Measurements from ENCODE around the gene GATB. TPM values are rescaled to one million over a fixed set of nuclear protein-coding genes. Genes with fewer than 3 reads are reported as not detected.

Gene GATB
- total and polyA plus RNA-seq, 2 experiments from 2014 or later: 17.7 to 18.9 TPM

DNA sequence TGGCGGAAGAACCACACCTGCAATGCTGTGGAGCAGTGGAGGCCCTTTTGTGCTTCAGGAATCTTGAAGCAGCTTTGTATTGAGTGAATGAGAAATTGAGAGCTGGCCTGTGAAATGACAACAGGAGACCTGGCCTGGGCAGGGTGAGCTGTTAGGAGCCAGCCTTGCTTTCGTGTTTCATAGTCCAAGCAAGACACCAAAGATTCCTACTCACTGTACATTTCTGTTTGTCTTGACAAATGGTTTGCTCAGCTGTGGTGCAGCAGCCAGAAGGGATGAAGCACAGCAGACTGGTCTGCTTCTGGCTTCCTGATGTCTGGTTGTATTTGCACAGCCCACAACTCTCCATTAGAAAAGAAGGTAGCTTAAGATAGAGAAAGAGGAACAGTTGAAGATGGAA is 96.5 kb downstream of the GATB start:
- no peaks in the 10 kb centered on the region; the same call in 1 of the 2 replicates for H3K9me2 ChIP-seq (ENCODE audit: insufficient read depth)
- H3K79me2 ChIP-seq (replicated peaks; ENCODE audit: insufficient read depth): no peaks in the 10 kb centered on the region
- no peak overlapping the region for H3K4me2 ChIP-seq
- no peak for ATAC-seq
- no peak overlapping the region for H3K4me3 ChIP-seq
- Mint-ChIP-seq H3K4me1 (0 out of 3 replicates have a peak, but pooled peaks cover 2% of the 10 kb centered on the region), H3K27ac (no peak overlapping the region), H3K27me3 (ENCODE audit: insufficient read depth, low read depth, poor library complexity) (peaks cover 2% of the 10 kb centered on the region), H3K36me3 (ENCODE audit: low read depth) (peaks cover 12% of the 10 kb centered on the region), H3K9me3 (no peaks in the 10 kb centered on the region), H3K4me3 (no peak overlapping the region)
- no peaks in the 10 kb centered on the region for H3K4me1 ChIP-seq (ENCODE audit: insufficient read depth)
- no peaks in the 10 kb centered on the region for H3F3A ChIP-seq (replicated peaks; ENCODE audit: low read depth)
- H3K27me3 ChIP-seq (ENCODE audit: insufficient read depth): no peaks in the 10 kb centered on the region
- TF ChIP-seq, protein P1, sequence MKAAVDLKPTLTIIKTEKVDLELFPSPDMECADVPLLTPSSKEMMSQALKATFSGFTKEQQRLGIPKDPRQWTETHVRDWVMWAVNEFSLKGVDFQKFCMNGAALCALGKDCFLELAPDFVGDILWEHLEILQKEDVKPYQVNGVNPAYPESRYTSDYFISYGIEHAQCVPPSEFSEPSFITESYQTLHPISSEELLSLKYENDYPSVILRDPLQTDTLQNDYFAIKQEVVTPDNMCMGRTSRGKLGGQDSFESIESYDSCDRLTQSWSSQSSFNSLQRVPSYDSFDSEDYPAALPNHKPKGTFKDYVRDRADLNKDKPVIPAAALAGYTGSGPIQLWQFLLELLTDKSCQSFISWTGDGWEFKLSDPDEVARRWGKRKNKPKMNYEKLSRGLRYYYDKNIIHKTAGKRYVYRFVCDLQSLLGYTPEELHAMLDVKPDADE (IDR thresholded peaks at IDR 0.05): no peak
- no peak for TF ChIP-seq NANOG (IDR thresholded peaks at IDR 0.05; ENCODE audit: borderline replicate concordance)
- TF ChIP-seq, protein P2, sequence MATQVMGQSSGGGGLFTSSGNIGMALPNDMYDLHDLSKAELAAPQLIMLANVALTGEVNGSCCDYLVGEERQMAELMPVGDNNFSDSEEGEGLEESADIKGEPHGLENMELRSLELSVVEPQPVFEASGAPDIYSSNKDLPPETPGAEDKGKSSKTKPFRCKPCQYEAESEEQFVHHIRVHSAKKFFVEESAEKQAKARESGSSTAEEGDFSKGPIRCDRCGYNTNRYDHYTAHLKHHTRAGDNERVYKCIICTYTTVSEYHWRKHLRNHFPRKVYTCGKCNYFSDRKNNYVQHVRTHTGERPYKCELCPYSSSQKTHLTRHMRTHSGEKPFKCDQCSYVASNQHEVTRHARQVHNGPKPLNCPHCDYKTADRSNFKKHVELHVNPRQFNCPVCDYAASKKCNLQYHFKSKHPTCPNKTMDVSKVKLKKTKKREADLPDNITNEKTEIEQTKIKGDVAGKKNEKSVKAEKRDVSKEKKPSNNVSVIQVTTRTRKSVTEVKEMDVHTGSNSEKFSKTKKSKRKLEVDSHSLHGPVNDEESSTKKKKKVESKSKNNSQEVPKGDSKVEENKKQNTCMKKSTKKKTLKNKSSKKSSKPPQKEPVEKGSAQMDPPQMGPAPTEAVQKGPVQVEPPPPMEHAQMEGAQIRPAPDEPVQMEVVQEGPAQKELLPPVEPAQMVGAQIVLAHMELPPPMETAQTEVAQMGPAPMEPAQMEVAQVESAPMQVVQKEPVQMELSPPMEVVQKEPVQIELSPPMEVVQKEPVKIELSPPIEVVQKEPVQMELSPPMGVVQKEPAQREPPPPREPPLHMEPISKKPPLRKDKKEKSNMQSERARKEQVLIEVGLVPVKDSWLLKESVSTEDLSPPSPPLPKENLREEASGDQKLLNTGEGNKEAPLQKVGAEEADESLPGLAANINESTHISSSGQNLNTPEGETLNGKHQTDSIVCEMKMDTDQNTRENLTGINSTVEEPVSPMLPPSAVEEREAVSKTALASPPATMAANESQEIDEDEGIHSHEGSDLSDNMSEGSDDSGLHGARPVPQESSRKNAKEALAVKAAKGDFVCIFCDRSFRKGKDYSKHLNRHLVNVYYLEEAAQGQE (IDR thresholded peaks at IDR 0.05; ENCODE audit: unreplicated experiment): no peak
- no peaks in the 10 kb centered on the region for H4K20me1 ChIP-seq (replicated peaks; ENCODE audit: insufficient read depth)
- H3K36me3 ChIP-seq (ENCODE audit: insufficient read depth): peaks cover 11% of the 10 kb centered on the region; the same call in 1 of the 2 replicates
- H2AFZ ChIP-seq: no peak overlapping the region
- no peak overlapping the region for H3K27ac ChIP-seq (ENCODE audit: low read depth)
- DNase-seq (ENCODE audit: low spot score): no peak

DNA sequence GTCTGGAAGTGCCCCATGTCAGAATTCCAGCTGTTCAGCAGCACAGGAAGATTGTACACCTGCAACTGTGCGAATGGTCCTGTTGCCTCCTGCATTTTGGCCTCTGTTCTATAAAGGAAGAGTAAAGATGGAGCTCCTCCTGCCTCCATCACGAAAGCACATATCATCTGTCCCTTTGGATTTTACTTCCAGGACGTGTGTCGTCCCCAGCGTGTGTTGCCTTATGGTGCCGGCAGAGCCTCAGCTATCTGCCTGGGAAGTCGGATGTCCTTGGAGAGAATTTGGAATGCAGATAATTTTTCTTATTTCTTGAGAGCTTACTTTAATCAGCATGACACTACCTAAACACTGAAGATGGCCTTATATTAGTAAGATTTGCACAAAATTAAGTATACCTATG is 97.7 kb downstream of the GATB start:
- no peaks in the 10 kb centered on the region for H3F3A ChIP-seq (replicated peaks; ENCODE audit: low read depth)
- H3K27me3 ChIP-seq (ENCODE audit: insufficient read depth): no peaks in the 10 kb centered on the region
- no peaks in the 10 kb centered on the region for H3K4me1 ChIP-seq (ENCODE audit: insufficient read depth)
- Mint-ChIP-seq H3K36me3 (ENCODE audit: low read depth) (peaks cover 15% of the 10 kb centered on the region), H3K4me1 (no peaks in the 10 kb centered on the region), H3K9me3 (no peaks in the 10 kb centered on the region), H3K27ac (no peak overlapping the region), H3K27me3 (ENCODE audit: insufficient read depth, low read depth, poor library complexity) (peaks cover 2% of the 10 kb centered on the region), H3K4me3 (no peak overlapping the region)
- DNase-seq (ENCODE audit: low spot score) (no peak), ATAC-seq (no peak)
- H3K27ac ChIP-seq (ENCODE audit: low read depth): no peak overlapping the region
- H3K4me3 ChIP-seq: no peak overlapping the region
- no peaks in the 10 kb centered on the region for H4K20me1 ChIP-seq (replicated peaks; ENCODE audit: insufficient read depth)
- no peak overlapping the region for H2AFZ ChIP-seq
- H3K79me2 ChIP-seq (replicated peaks; ENCODE audit: insufficient read depth): no peaks in the 10 kb centered on the region
- no peak overlapping the region for H3K4me2 ChIP-seq
- no peaks in the 10 kb centered on the region; the same call in 1 of the 2 replicates for H3K9me2 ChIP-seq (ENCODE audit: insufficient read depth)
- H3K36me3 ChIP-seq (ENCODE audit: insufficient read depth): peaks cover 11% of the 10 kb centered on the region; the same call in 1 of the 2 replicates
- TF ChIP-seq, protein P3, sequence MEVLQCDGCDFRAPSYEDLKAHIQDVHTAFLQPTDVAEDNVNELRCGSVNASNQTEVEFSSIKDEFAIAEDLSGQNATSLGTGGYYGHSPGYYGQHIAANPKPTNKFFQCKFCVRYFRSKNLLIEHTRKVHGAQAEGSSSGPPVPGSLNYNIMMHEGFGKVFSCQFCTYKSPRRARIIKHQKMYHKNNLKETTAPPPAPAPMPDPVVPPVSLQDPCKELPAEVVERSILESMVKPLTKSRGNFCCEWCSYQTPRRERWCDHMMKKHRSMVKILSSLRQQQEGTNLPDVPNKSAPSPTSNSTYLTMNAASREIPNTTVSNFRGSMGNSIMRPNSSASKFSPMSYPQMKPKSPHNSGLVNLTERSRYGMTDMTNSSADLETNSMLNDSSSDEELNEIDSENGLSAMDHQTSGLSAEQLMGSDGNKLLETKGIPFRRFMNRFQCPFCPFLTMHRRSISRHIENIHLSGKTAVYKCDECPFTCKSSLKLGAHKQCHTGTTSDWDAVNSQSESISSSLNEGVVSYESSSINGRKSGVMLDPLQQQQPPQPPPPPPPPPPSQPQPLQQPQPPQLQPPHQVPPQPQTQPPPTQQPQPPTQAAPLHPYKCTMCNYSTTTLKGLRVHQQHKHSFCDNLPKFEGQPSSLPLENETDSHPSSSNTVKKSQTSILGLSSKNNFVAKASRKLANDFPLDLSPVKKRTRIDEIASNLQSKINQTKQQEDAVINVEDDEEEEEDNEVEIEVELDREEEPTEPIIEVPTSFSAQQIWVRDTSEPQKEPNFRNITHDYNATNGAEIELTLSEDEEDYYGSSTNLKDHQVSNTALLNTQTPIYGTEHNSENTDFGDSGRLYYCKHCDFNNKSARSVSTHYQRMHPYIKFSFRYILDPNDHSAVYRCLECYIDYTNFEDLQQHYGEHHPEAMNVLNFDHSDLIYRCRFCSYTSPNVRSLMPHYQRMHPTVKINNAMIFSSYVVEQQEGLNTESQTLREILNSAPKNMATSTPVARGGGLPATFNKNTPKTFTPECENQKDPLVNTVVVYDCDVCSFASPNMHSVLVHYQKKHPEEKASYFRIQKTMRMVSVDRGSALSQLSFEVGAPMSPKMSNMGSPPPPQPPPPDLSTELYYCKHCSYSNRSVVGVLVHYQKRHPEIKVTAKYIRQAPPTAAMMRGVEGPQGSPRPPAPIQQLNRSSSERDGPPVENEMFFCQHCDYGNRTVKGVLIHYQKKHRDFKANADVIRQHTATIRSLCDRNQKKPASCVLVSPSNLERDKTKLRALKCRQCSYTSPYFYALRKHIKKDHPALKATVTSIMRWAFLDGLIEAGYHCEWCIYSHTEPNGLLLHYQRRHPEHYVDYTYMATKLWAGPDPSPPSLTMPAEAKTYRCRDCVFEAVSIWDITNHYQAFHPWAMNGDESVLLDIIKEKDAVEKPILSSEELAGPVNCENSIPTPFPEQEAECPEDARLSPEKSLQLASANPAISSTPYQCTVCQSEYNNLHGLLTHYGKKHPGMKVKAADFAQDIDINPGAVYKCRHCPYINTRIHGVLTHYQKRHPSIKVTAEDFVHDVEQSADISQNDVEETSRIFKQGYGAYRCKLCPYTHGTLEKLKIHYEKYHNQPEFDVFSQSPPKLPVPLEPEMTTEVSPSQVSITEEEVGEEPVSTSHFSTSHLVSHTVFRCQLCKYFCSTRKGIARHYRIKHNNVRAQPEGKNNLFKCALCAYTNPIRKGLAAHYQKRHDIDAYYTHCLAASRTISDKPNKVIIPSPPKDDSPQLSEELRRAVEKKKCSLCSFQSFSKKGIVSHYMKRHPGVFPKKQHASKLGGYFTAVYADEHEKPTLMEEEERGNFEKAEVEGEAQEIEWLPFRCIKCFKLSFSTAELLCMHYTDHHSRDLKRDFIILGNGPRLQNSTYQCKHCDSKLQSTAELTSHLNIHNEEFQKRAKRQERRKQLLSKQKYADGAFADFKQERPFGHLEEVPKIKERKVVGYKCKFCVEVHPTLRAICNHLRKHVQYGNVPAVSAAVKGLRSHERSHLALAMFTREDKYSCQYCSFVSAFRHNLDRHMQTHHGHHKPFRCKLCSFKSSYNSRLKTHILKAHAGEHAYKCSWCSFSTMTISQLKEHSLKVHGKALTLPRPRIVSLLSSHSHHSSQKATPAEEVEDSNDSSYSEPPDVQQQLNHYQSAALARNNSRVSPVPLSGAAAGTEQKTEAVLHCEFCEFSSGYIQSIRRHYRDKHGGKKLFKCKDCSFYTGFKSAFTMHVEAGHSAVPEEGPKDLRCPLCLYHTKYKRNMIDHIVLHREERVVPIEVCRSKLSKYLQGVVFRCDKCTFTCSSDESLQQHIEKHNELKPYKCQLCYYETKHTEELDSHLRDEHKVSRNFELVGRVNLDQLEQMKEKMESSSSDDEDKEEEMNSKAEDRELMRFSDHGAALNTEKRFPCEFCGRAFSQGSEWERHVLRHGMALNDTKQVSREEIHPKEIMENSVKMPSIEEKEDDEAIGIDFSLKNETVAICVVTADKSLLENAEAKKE (CRISPR knock-in tag; IDR thresholded peaks at IDR 0.05): no peak
- TF ChIP-seq ZNF114 (CRISPR knock-in tag; IDR thresholded peaks at IDR 0.05): no peak
- TF ChIP-seq JUNB (IDR thresholded peaks at IDR 0.05; ENCODE audit: unreplicated experiment): no peak
- no peak for TF ChIP-seq POLR2AphosphoS5 (IDR thresholded peaks at IDR 0.05; ENCODE audit: low read depth)
- TF ChIP-seq NANOG (IDR thresholded peaks at IDR 0.05; ENCODE audit: borderline replicate concordance): no peak
- TF ChIP-seq STAT1 (IDR thresholded peaks at IDR 0.05; ENCODE audit: unreplicated experiment): no peak
- no peak for TF ChIP-seq EZH2 (IDR thresholded peaks at IDR 0.05; ENCODE audit: low read depth, unreplicated experiment)
- TF ChIP-seq, protein P1 (IDR thresholded peaks at IDR 0.05): no peak
- TF ChIP-seq ZNF331 (CRISPR knock-in tag; IDR thresholded peaks at IDR 0.05; ENCODE audit: low read depth): no peak
